Ectodermal cell (in vitro differentiated cells): ENCODE data around the gene FAAP100.

ENCODE experiments used
- H3K27ac ChIP-seq: 2 replicates; pipeline ENCODE4 v1.7.0; 2013; ENCODE audit warnings: mild to moderate bottlenecking, low read depth, low read length; ENCODE audit not compliant: insufficient read depth, poor library complexity, severe bottlenecking
- H3K27me3 ChIP-seq: 2 replicates; pipeline ENCODE4 v1.7.0; 2013; ENCODE audit warnings: mild to moderate bottlenecking, low read length; ENCODE audit not compliant: insufficient read depth, control insufficient read depth, poor library complexity, severe bottlenecking
- H3K36me3 ChIP-seq: one replicate; pipeline ENCODE4 v1.7.0; 2013; ENCODE audit warnings: low read length; ENCODE audit not compliant: control insufficient read depth, insufficient read depth
- H3K4me1 ChIP-seq: one replicate; pipeline ENCODE4 v1.7.0; 2013; ENCODE audit warnings: low read length; ENCODE audit not compliant: control insufficient read depth, insufficient read depth
- H3K4me3 ChIP-seq: 2 replicates; pipeline ENCODE4 v1.7.0; 2013; ENCODE audit warnings: low read depth, low read length, control low read depth; ENCODE audit not compliant: insufficient read depth
- H3K9me3 ChIP-seq: 2 replicates; pipeline ENCODE4 v1.7.0; 2013; ENCODE audit warnings: mild to moderate bottlenecking, low read length, moderate library complexity; ENCODE audit not compliant: control insufficient read depth
- WGBS, 2 experiments: methylation state at CpG; one replicate each; pipeline ENCODE4 v1.1.7; 2013; ENCODE audit warnings: missing lambda C conversion rate in 2 of 2; 5-methylcytosine and 5-hydroxymethylcytosine counted together

The FAAP100 gene

DNA sequence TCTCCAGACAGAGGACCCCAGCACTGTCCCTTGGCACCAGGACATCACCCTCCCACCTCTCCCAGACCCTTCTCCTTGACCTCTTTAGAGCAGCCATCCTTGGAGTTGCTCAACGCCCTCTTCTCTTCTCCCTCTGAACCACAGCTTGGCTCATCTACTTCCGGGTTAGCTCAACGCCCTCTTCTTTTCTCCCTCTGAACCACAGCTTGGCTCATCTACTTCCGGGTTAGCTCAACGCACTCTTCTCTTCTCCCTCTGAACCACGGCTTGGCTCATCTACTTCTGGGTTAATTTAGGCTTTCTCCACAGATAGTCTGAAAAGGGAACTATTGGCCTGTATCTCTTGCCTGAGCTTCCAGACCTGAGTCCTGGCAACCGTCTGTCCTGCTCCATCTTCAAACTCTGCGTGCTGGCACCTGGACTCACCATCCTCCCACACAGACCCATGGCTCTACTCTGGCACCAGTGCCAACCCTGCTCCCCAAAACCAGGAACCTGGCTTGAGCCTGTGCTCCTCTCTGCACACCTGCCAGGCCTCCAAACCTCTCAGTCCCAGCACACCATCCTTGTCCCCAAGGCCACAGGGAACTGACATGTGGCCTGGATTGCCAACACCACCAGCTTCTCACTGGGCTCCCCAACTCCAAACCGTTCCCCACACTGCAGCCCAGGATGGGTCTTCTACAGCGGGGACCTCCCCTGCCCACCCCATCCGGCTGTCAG is 25.3 kb upstream of the FAAP100 start:
- H3K4me1 ChIP-seq: no peaks in the 10 kb centered on the region
- 94 to 95% methylated on average over 11 of the region's 11 CpGs for WGBS, 2 experiments
- H3K4me3 ChIP-seq: no peak overlapping the region
- H3K27ac ChIP-seq: no peak overlapping the region
- peaks cover 13% of the 10 kb centered on the region for H3K36me3 ChIP-seq
- no peaks in the 10 kb centered on the region for H3K9me3 ChIP-seq
- H3K27me3 ChIP-seq: no peaks in the 10 kb centered on the region

DNA sequence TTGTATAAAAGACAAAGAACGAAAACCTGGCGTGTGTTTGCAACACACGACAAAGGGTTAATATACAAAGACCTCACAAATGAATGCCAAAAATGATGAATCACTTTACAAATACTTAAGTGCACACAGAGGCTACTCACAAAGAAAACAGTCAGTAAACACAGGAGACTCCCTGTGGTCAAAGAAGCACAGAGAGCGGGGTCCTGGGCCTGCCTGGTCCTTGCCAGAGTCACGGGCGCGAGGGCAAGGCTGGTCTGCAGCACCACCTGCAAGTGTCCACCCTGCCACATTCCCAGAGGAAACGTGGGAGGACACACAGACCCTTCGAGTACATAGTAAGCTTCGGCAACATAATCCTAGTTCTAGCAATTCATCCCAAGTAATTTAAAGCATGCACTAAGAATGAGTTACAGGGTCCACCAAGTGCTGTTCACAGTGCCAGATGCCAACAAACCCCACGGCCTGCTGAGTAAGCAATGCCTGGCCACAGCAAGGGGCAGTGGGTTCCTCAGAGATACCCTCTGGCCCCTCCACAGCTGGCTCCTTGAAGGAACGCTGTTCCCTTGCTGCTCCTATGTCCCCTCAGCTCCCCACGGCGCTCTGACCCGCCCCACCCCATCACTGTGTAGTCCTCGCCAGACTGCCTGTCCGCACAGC is 24.6 kb upstream of the FAAP100 start:
- no peaks in the 10 kb centered on the region for H3K9me3 ChIP-seq
- H3K4me1 ChIP-seq: no peaks in the 10 kb centered on the region
- H3K27me3 ChIP-seq: no peaks in the 10 kb centered on the region
- H3K4me3 ChIP-seq: no peak overlapping the region
- peaks cover 8% of the 10 kb centered on the region for H3K36me3 ChIP-seq
- WGBS, 2 experiments: 91 to 92% methylated on average over 17 of the region's 17 CpGs
- H3K27ac ChIP-seq: peak overlapping the region; percentile 8

DNA sequence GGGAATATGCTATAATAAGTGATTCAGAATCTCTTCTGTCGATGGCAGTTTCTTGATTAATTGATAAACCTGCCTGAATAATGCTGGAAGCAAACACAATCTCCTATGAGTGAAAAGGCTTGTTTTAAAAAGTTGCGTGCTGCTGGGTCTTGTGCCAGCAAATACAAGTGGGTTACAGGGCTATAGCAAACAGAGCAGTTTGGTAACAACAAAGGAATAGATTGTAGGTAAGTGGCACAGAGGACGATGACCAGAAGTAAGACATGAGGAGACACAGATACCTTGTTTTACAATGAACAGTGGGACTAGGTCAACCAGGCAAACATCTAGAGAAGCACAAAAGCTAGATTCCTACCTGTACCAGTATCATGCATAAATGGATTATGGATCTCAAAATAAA is 23.7 kb upstream of the FAAP100 start:
- H3K36me3 ChIP-seq: peaks cover 15% of the 10 kb centered on the region
- no peaks in the 10 kb centered on the region for H3K27me3 ChIP-seq
- H3K4me3 ChIP-seq: no peak overlapping the region
- 97% methylated on average over 3 of the region's 3 CpGs for WGBS, 2 experiments
- H3K9me3 ChIP-seq: no peaks in the 10 kb centered on the region
- H3K27ac ChIP-seq: no peak overlapping the region
- no peaks in the 10 kb centered on the region for H3K4me1 ChIP-seq

DNA sequence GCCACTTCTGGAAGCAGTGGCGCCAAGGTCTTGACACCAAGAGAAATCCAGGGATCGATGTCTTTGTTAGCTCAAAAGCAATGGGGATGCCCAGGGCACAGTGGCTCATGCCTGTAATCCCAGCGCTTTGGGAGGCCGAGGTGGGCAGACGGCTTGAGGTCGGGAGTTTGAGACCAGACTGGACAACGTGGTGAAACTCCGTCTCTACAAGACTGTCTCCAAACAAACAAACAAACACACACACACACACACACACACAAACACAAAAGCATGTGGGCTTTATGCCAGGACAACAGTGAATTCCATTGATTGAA is 22.4 kb upstream of the FAAP100 start:
- 89 to 95% methylated on average over 8 of the region's 8 CpGs for WGBS, 2 experiments
- H3K36me3 ChIP-seq: peaks cover 26% of the 10 kb centered on the region

DNA sequence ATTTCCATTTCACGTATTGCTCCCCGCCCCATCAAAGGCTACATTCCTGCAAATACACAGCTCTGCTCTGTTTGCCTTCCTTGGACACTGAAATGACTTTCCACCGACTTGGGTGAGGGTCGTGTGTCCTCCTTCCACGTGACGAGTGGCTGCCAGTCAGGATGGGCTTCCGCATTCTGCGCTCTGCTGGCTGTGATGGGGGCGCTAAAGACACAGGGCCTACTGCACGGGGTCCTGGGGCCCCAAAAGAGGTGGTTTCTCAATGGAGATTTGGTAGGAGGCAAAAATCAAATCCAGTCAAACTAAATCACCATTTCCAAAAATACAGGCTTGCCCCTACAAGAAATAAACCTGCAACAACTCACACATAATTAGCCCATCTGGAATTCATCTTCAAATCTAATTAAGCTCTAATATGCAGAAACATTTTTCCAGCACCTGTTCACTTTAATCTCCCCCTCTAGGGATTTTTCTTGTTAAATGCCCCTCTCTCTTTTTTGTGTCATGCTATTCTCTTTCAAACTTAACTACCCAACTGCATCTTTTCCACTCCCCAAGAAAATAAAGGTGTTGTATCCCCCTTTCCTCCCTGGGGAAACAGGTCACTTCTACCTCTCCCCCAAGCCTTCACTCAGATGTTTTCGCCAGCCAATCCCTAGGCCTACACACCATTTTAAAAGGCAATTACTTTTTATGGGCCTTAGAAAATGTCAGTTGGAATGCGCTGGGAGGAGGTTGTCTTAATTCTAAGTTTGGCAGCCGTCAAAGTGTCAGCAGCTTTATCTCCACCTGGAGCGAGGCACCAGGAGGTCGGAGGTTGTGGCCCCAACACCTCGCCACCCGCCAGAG is 21.9 kb upstream of the FAAP100 start:
- Histone ChIP-seq H3K27ac (no peak overlapping the region), H3K4me1 (no peaks in the 10 kb centered on the region), H3K4me3 (no peak overlapping the region), H3K36me3 (peaks cover 27% of the 10 kb centered on the region), H3K27me3 (no peaks in the 10 kb centered on the region), H3K9me3 (no peaks in the 10 kb centered on the region)
- 90% methylated on average over 16 to 17 of the region's 17 CpGs for WGBS, 2 experiments

More for the DNA sequence above, 22.4 kb upstream of the FAAP100 start:
- no peak overlapping the region for H3K4me3 ChIP-seq
- no peak overlapping the region for H3K27ac ChIP-seq
- H3K9me3 ChIP-seq: no peaks in the 10 kb centered on the region
- H3K27me3 ChIP-seq: no peaks in the 10 kb centered on the region
- H3K4me1 ChIP-seq: no peaks in the 10 kb centered on the region

DNA sequence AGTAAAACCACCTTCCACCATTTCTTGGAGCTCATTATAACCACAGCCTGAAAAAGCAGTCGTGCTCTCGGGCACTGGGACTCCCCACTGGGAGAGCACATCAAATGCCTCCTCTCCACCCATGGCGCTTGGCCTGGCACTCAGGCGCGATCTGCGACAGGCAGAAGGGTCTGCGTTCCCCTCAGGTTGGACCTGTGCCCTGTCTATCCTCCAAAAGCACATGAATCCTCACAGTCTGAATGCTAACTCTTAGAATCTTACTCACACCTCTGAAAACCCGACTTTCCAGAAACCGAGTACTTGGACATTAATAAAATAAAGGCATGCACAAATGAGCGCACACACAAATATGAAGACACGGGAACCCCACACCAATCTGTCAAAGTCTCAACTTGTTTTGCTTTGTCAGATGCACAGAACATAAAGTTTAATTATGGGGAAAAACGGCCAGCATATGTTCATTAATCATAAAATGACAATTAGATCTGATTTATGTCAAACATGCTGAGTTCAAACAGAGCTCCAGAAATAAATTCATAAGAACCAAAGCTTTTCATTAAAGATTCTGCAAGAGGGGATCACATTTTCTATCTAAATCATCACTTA is 20.5 kb upstream of the FAAP100 start:
- H3K36me3 ChIP-seq: peaks cover 31% of the 10 kb centered on the region
- H3K27ac ChIP-seq: no peak overlapping the region
- H3K27me3 ChIP-seq: no peaks in the 10 kb centered on the region
- 95 to 97% methylated on average over 11 to 12 of the region's 12 CpGs for WGBS, 2 experiments
- no peaks in the 10 kb centered on the region for H3K9me3 ChIP-seq
- no peaks in the 10 kb centered on the region for H3K4me1 ChIP-seq
- H3K4me3 ChIP-seq: no peak overlapping the region

DNA sequence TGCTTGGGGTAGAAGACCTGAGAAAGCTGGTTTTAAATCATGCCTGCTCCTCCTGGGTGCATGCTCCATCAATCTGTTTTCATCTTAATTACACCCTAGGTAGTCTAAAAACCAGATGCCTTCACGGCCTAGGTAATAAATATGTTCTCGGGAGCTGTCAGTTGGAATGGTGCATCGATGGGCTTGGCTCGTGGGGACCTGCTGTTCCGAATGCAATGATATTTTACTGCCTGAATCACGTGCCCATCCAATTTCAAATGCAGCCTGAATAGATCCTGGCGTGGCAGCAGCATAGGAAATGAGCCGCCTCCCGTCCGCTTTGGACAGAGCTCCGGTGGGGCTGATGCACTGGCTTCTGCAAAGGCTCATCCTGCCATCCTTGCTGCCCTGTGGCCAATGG is 18.8 kb upstream of the FAAP100 start:
- Histone ChIP-seq H3K27me3 (no peaks in the 10 kb centered on the region), H3K27ac (no peak overlapping the region), H3K9me3 (no peaks in the 10 kb centered on the region), H3K36me3 (peaks cover 31% of the 10 kb centered on the region), H3K4me1 (no peaks in the 10 kb centered on the region), H3K4me3 (no peak overlapping the region)
- 96 to 97% methylated on average over 11 of the region's 11 CpGs for WGBS, 2 experiments

DNA sequence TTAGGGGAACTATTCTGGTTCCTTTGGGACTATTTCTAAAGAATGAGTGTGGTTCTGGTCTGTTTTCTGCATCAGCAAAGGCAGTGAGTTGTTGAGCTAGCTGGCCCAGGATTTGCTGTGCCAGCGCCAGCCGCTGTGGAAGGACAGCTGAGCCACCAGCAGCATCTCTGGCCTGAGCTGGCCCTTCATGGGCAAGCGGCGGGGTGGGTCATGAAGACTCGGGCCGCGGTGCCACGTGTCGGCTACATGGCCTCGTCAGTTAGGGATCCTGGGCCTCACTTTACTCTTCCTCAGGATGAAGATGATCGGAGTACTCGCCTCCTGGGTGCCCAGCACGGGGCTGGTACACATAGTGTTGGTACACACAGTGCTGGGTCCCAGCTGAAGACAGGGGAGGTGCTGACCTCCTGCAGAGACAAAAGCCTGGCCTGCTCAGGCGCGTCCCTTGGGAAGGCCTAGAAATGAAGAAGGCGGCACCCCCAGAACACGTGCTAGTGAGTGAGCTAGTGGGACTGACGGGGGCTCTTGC is 17.9 kb upstream of the FAAP100 start:
- H3K36me3 ChIP-seq: peaks cover 39% of the 10 kb centered on the region
- no peaks in the 10 kb centered on the region for H3K9me3 ChIP-seq
- H3K4me1 ChIP-seq: no peaks in the 10 kb centered on the region
- no peak overlapping the region for H3K4me3 ChIP-seq
- 95 to 96% methylated on average over 18 of the region's 18 CpGs for WGBS, 2 experiments
- H3K27ac ChIP-seq: no peak overlapping the region
- no peaks in the 10 kb centered on the region for H3K27me3 ChIP-seq

DNA sequence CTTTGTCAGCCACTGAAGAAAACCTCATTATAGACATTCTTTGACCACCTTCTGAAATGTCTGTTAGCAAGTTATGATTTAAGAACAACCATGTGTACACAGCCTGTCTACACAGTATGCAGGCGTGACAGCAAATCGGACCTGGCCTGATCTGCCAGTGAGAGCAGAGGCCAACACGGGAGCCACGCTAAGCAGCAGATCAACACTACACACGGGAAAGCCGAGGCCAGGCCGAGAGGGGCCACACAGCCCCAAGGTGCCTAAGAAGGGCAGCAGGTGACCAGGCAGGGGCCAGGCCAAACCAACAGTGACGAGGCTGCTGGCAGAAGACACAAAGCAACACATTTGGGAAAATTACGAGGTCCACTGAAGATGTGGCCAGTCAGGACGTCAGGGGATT is 16.3 kb upstream of the FAAP100 start:
- Histone ChIP-seq H3K4me1 (no peaks in the 10 kb centered on the region), H3K4me3 (no peak overlapping the region), H3K27ac (no peak overlapping the region), H3K36me3 (peaks cover 48% of the 10 kb centered on the region), H3K9me3 (no peaks in the 10 kb centered on the region), H3K27me3 (no peaks in the 10 kb centered on the region)
- 94 to 96% methylated on average over 10 of the region's 10 CpGs for WGBS, 2 experiments

DNA sequence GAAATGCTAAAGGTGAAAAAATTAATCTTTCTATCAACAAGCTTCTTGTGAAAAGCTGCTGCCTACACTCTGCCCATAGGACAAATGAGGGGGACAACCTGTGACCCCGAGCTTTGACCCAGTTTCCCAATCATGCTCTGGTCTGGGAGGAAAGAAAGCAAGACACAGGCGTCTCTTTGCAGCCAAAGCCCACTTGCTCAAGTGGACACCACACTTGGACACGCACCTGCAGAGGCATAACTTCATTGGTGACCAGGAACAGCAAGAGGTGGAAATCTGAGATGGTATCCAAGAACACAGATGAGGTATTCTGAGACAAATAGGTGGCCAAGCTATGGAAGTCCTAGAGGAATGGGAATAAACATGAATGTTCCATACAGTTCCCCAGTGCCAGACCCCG is 15.0 kb upstream of the FAAP100 start:
- Histone ChIP-seq H3K9me3 (no peaks in the 10 kb centered on the region), H3K27ac (no peak overlapping the region), H3K36me3 (peaks cover 50% of the 10 kb centered on the region), H3K27me3 (no peaks in the 10 kb centered on the region), H3K4me1 (no peaks in the 10 kb centered on the region), H3K4me3 (no peak overlapping the region)
- WGBS, 2 experiments: 94 to 97% methylated on average over 4 of the region's 4 CpGs
